NCI-H2029 (cell line): ENCODE measurements around the gene ARHGAP11B.
"Not testable (repeated sequence)": the region's sequence is repeated elsewhere in the genome, so short reads cannot be mapped to it uniquely, and the experiment has no call there.

Source experiments
- DNase-seq: peaks from one replicate; lab custom pipeline; 2025; lab: John Stamatoyannopoulos, UW

The ARHGAP11B gene

DNA sequence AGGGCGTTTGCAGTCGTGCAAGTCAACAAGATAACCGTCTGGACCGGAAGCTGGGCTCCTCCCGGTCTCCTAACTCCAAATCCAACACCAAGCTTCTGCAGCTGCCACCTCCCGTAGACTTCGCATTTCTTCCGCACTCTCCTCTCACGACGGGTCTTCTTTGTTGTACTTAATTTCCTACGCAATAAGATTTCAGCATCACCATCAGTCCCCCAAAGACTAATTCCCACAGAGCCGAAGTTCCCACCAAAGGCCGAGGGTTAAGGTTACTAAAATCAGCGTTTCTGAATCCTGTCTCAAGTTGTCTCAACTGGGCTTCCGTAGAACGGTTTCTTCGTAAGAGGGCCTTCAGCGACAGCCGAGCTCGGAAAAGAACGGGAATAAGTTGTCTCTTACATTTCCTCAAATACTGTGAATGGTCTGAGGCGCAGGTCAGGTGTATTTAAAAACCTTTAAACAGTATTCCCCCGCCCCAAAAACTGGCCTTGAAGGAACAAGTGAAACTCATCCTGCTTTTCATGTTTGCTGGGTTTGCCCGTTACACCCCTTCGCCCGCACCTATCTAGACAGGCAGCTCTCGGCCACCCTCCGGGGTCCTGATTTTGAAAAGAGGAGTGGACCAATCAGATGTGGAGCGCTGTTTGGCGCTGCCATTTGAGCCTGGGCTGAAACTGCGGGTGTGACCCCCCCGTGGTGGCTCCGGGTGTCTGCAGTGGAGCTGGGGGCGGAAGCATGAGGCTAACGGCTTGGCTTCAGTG is at the start of gene ARHGAP11B:
ARHGAP11B (plus strand) TSS at position 693 of the 758 bp plus-strand sequence.
- DNase-seq, result not testable (repeated sequence)

- DNase-seq, result not testable (repeated sequence)
Observed at GRCh38 chr15:30579394-30579970, 46.4 kb upstream of the ARHGAP11B start.

DNA sequence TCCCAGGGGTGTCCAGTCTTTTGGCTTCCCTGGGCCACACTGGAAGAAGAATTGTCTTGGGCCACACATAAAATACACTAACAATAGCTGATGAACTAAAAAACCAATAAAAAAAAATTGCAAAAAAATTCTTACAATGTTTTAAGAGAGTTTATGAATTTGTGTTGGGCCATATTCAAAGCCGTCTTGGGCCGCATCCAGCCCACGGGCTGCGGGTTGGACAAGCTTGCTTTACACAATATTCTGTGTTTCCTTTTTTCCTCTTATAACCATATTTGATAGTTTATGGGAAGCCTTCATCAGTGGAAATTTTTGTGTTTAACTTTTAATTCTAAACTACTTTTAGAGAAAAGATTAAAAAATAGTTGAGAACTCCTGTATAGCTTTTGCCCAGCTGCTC is 45.2 kb upstream of the ARHGAP11B start:
- not testable (repeated sequence) for DNase-seq

DNA sequence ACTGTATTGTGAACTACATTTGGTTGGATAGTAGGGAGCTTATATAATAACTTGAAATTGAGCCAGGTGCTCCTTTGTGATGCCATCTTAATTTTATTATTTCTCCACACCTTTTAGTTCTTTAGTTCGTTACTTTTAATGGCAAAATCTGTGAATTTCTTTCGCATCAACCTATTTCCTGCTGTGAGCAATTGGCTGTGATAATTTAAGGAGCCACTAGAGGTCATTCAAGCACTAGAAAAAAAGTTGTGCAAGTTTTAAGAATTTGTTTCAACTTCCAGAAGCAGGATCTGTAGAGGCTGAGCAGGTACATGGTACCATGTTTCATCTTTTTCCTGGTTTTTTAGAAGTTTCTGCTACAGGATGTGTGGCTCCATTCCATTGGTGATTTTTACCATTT is 27.0 kb upstream of the ARHGAP11B start:
- DNase-seq, result not testable (repeated sequence)

- DNase-seq, result not testable (repeated sequence)
Observed at GRCh38 chr15:30603796-30604195, 22.1 kb upstream of the ARHGAP11B start, which contains the start of gene GOLGA8H. Gene GOLGA8H (plus strand): TSS chr15:30604028. CDS start chr15:30604126, 98 bp downstream.

DNA sequence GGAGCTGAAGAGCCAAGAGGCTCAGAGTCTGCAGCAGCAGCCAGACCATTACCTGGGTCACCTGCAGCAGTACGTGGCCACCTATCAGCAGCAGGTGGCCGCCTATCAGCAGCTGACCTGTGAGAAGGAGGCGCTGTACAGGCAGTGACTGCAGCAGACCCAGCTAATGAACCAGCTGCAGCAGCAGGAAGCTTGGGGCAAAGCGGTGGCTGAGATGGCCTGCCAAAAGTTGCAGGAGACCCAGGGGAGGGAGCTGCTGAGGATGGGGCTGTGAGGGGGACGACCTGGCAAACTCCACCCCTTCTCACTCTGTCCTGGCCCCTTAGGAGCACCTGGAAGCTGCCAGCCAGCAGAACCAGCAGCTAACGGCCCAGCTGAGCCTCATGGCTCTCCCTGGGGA is 13.7 kb upstream of the ARHGAP11B start:
- DNase-seq, result not testable (repeated sequence)

- not testable (repeated sequence) for DNase-seq
Observed at GRCh38 chr15:30621342-30621741, 4.6 kb upstream of the ARHGAP11B start.

GRCh38 chr15:30626194-30626565 is 252 bp downstream of the ARHGAP11B start:
- not testable (repeated sequence) for DNase-seq

- DNase-seq, result not testable (repeated sequence)
Observed at GRCh38 chr15:30626632-30627031, 704 bp downstream of the ARHGAP11B start.

DNA sequence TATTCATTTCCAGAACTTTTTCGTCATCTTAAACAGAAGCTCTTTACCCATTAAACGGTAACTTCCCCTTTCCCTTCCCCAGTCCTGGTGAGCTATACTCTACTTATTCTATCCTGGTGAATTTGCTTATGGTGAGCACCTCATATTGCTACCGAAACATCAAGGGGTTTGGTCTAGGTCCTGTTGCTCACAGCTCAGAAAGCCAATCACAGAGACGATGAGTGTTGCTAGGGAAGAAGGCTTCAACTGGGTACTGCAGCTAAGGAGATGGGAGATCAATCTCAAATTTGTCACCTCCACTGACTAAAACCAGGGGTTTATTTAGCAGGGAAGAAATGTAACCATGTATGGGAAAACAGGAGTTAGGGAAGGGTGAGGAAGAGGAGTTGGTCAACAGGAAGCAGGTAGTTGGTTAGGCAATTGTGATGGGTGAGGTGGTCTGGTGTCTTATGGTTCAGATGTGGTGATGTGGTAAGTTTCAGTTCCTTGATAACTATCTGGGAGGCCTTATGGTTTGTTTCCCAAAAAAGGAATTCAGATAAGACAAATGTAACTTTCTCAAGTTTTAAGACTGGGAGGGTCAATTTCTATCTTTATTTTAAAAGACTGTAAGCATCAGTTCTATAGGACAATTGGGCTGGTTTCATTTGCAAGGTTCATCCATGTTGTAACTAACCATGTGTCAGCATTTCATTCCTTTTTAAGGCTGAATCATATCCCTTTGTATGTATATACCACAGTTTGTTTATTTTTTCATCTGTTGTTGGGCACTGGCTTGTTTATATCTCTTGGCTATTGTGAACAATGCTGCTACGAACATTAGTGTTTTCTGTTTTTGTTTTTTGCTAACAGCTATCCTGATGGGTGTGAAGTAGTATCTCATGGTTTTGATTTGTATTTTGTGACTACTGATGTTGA is 24.3 kb downstream of the ARHGAP11B start:
- DNase-seq, result no peak

GRCh38 chr15:30661154-30661553 is 35.2 kb downstream of the ARHGAP11B start:
- not testable (repeated sequence) for DNase-seq

- DNase-seq, result not testable (repeated sequence)
Observed at GRCh38 chr15:30669621-30670020, 43.7 kb downstream of the ARHGAP11B start.

- no peak for DNase-seq
Observed at GRCh38 chr15:30670056-30670455, 44.1 kb downstream of the ARHGAP11B start.

DNA sequence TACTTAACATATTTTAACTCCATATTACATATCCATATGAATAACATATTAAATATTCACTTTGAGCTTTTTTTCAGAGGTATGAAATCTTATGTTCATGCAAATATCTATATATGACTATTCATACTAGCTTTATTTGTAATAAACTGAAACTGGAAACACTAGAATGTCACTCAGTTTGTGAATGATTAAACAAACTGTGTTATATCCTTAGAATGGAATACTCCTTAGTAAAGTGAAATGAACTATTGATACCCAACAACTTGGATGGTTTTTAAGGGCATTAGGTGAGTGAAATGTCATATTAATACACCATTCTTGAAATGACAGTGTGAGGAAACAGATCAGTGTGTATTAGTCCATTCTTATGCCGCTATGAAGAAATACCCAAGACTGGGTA is 45.4 kb downstream of the ARHGAP11B start:
- no peak for DNase-seq

DNA sequence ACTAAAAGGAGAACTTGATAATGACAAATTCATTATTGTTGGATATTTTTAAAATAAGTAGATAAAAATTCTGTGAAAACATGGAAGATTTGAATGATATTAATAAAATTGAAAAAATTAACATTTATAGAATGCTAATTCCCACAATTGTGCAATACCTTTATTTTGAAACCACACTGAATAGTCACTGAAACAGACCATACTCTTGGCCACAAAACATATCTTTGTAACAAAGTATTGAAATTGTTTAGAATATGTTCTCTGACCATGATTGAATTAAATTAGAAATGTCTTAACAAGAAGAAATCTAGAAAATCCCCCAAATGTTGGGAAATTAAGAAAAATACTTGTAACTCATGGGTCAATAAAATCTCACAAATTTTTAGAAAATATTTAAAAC is 49.2 kb downstream of the ARHGAP11B start:
- no peak for DNase-seq

GRCh38 chr15:30675891-30676290 is 50.0 kb downstream of the ARHGAP11B start:
- DNase-seq, result not testable (repeated sequence)

DNA sequence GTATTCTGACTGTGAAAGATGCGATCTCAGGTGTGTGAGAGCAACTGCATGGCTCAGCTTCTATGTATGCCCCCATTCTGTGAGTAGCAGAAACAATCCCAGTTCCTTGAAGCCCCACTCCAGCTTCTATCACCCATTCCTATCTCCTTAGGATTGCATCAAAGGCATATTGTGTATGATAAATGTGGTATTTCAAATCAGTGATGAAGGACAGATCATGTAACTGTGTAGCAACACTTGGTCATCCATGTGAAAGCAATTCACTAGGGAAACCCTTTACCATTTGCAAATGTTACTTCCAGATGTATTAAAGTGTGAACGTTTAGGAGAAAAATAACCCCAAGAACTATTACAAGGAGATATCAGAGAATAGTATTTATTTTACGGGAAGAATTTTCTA is 55.1 kb downstream of the ARHGAP11B start:
- not testable (repeated sequence) for DNase-seq

GRCh38 chr15:30685709-30686285 is 59.9 kb downstream of the ARHGAP11B start:
- not testable (repeated sequence) for DNase-seq

DNA sequence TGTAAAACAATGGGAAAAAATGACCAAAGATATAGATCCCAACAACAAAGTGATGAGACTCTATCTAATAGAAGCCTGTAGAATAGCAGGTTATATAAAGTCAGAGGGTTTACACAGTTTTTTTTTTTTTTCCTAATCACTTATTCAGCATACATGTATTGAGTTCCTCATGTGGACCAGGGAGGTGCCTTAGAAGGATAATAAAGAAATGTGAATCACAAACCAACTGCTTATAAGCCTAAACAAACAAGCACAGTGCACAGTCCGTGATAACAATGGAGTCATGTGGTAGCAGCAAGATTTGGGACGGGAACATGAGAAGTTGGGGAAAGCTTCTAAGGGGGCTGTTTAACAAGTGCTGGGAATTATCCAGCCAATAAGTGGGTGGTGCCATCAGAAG is 60.7 kb downstream of the ARHGAP11B start:
- not testable (repeated sequence) for DNase-seq
